Activated naive CD8-positive, alpha-beta T cell (primary cell): ENCODE results near the gene N4BP2.

Source experiments
- H3K27ac Mint-ChIP-seq: one replicate; pipeline ENCODE4 v1.8.0; 2021; ENCODE audit warnings: mixed read lengths
- H3K27me3 Mint-ChIP-seq: one replicate; pipeline ENCODE4 v1.8.0; 2021; ENCODE audit warnings: mixed read lengths
- H3K36me3 Mint-ChIP-seq: one replicate; pipeline ENCODE4 v1.8.0; 2021; ENCODE audit warnings: mixed read lengths
- H3K4me1 Mint-ChIP-seq: one replicate; pipeline ENCODE4 v1.8.0; 2021; ENCODE audit warnings: low read depth, mixed read lengths
- H3K4me3 Mint-ChIP-seq: one replicate; pipeline ENCODE4 v1.8.0; 2021; ENCODE audit warnings: mild to moderate bottlenecking, mixed read lengths
- H3K9me3 Mint-ChIP-seq: one replicate; pipeline ENCODE4 v1.8.0; 2021; ENCODE audit warnings: low read depth, mixed read lengths

Gene N4BP2

GRCh38 chr4:40197879-40198689 lies 141.4 kb downstream of the N4BP2 start:
- H3K4me1 Mint-ChIP-seq = peaks cover 40% of the 10 kb centered on the region
- H3K9me3 Mint-ChIP-seq = no peaks in the 10 kb centered on the region
- H3K27ac Mint-ChIP-seq = peak overlapping the region; percentile 100
- peak overlapping the region; percentile 99 for H3K4me3 Mint-ChIP-seq
- peaks cover 26% of the 10 kb centered on the region for H3K36me3 Mint-ChIP-seq
- no peaks in the 10 kb centered on the region for H3K27me3 Mint-ChIP-seq

- peaks cover 42% of the 10 kb centered on the region for H3K4me1 Mint-ChIP-seq
- peak overlapping the region; percentile 99 for H3K4me3 Mint-ChIP-seq
- no peaks in the 10 kb centered on the region for H3K9me3 Mint-ChIP-seq
- no peaks in the 10 kb centered on the region for H3K27me3 Mint-ChIP-seq
- peak overlapping the region; percentile 100 for H3K27ac Mint-ChIP-seq
- peaks cover 36% of the 10 kb centered on the region for H3K36me3 Mint-ChIP-seq
Observed at GRCh38 chr4:40199179-40199670, 142.6 kb downstream of the N4BP2 start.

GRCh38 chr4:40199999-40200874 lies 143.6 kb downstream of the N4BP2 start:
- Mint-ChIP-seq H3K4me3 (peak overlapping the region; percentile 99), H3K36me3 (peaks cover 42% of the 10 kb centered on the region), H3K9me3 (no peaks in the 10 kb centered on the region), H3K4me1 (peaks cover 42% of the 10 kb centered on the region), H3K27me3 (no peaks in the 10 kb centered on the region), H3K27ac (peak overlapping the region; percentile 100)

- Mint-ChIP-seq H3K4me1 (peaks cover 42% of the 10 kb centered on the region), H3K9me3 (no peaks in the 10 kb centered on the region), H3K27me3 (no peaks in the 10 kb centered on the region), H3K36me3 (peaks cover 46% of the 10 kb centered on the region), H3K27ac (peak overlapping the region; percentile 100), H3K4me3 (peak overlapping the region; percentile 99)
Observed at GRCh38 chr4:40200875-40201801, 144.5 kb downstream of the N4BP2 start.

GRCh38 chr4:40201898-40202297 lies 145.2 kb downstream of the N4BP2 start:
- Mint-ChIP-seq H3K9me3 (no peaks in the 10 kb centered on the region), H3K27ac (peak overlapping the region; percentile 100), H3K36me3 (peaks cover 48% of the 10 kb centered on the region), H3K27me3 (no peaks in the 10 kb centered on the region), H3K4me3 (peak overlapping the region; percentile 99), H3K4me1 (peaks cover 45% of the 10 kb centered on the region)

- Mint-ChIP-seq H3K27me3 (no peaks in the 10 kb centered on the region), H3K4me3 (peak overlapping the region; percentile 99), H3K9me3 (no peaks in the 10 kb centered on the region), H3K4me1 (peaks cover 51% of the 10 kb centered on the region), H3K27ac (peak overlapping the region; percentile 100), H3K36me3 (peaks cover 51% of the 10 kb centered on the region)
Observed at GRCh38 chr4:40202474-40202873, 145.8 kb downstream of the N4BP2 start.

GRCh38 chr4:40204507-40205258 lies 148.0 kb downstream of the N4BP2 start:
- peaks cover 64% of the 10 kb centered on the region for H3K4me1 Mint-ChIP-seq
- H3K27ac Mint-ChIP-seq = peak overlapping the region; percentile 100
- H3K27me3 Mint-ChIP-seq = no peaks in the 10 kb centered on the region
- peaks cover 38% of the 10 kb centered on the region for H3K36me3 Mint-ChIP-seq
- peak overlapping the region; percentile 99 for H3K4me3 Mint-ChIP-seq
- H3K9me3 Mint-ChIP-seq = no peaks in the 10 kb centered on the region

- Mint-ChIP-seq H3K4me1 (peaks cover 71% of the 10 kb centered on the region), H3K9me3 (no peaks in the 10 kb centered on the region), H3K4me3 (peak overlapping the region; percentile 99), H3K36me3 (peaks cover 43% of the 10 kb centered on the region), H3K27me3 (no peaks in the 10 kb centered on the region), H3K27ac (peak overlapping the region; percentile 100)
Observed at GRCh38 chr4:40205259-40206198, 148.9 kb downstream of the N4BP2 start.

GRCh38 chr4:40206426-40206825 lies 149.8 kb downstream of the N4BP2 start:
- H3K4me1 Mint-ChIP-seq = peaks cover 75% of the 10 kb centered on the region
- peaks cover 44% of the 10 kb centered on the region for H3K36me3 Mint-ChIP-seq
- no peaks in the 10 kb centered on the region for H3K9me3 Mint-ChIP-seq

More at GRCh38 chr4:40206426-40206825, 149.8 kb downstream of the N4BP2 start:
- peak overlapping the region; percentile 100 for H3K27ac Mint-ChIP-seq
- no peaks in the 10 kb centered on the region for H3K27me3 Mint-ChIP-seq
- peak overlapping the region; percentile 99 for H3K4me3 Mint-ChIP-seq
